H54 (cell line): ENCODE results near the gene LARP7.
"Not testable (repeated sequence)": the region's sequence is repeated elsewhere in the genome, so short reads cannot be mapped to it uniquely, and the experiment has no call there.

Source experiments
- DNase-seq: peaks from one replicate; pipeline ENCODE4 v3.0.0; 2011; ENCODE audit warnings: low spot score, mixed read lengths; ENCODE audit not compliant: insufficient read length
- FAIRE-seq: peaks from 3 replicates; lab custom pipeline; 2011; peaks lifted over from hg19 to GRCh38; lab: Jason Lieb, UNC
- POLR2A ChIP-seq: IDR thresholded peaks from 2 replicates; pipeline ENCODE4 v1.6.1; 2011; ENCODE audit warnings: low read depth, mild to moderate bottlenecking, low read length

The LARP7 gene

DNA sequence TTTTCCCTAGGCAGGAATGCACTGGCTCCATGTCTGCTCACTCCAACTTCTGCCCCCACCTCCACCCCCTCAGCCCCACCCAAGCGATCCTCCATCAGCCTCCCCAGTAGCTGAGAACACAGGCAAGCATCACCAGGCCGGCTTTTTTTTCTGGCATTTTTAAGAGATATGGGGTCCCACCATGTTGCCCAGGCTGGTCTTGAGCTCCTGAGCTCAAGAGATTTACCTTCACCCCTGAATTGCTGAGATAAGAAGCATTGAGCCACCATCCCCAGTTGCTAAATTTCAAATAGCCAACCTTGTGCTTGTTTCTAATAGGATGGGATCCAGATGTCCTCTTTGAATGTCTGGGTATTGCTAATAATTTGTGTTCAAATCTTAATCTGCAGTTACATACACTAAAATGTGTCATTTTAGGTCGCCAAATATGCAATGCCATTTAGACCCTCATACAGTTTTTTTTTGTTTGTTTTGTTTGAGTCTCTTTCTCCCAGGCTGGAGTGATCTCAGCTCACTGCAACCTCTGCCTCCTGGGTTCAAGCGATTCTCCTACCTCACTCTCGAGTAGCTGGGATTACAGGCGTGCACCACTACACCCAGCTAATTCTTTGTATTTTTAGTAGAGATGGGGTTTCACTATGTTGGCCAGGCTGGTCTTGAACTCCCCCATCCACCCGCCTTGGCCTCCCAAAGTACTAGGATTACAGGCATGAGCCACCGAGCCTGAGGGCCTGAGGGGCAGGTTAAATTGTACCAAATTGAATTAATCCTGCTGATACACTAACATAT lies 8.8 kb downstream of the LARP7 start:
- DNase-seq (no peak), FAIRE-seq (no peak)
- TF ChIP-seq POLR2A: no peak

DNA sequence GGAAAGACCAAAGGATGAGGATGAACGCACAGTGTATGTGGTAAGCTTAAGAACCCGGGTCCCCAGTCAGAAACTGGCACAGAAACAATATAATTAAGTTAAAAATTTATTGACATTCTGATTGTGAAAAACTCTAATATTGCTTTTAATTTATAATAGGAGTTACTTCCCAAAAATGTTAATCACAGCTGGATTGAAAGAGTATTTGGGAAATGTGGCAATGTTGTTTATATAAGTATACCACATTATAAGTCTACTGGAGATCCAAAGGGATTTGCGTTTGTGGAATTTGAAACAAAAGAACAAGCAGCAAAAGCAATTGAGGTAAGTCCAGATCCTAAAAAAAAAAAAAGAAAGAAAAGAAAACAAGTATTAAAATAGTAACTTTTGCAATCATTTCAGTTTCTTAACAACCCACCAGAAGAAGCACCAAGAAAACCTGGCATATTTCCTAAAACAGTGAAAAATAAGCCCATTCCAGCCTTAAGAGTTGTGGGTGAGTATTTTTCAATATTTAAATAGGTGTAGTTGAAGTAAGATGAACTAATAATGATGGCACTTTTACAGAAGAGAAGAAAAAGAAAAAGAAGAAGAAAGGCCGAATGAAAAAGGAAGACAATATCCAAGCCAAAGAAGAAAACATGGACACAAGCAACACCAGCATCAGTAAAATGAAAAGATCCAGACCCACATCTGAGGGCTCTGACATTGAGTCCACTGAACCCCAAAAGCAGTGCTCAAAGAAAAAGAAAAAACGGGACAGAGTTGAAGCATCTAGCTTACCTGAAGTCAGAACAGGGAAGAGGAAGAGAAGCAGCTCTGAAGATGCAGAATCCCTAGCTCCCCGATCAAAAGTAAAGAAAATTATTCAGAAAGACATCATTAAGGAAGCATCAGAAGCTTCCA lies 9.9 kb downstream of the LARP7 start:
- no peak for FAIRE-seq
- no peak for DNase-seq
- no peak for TF ChIP-seq POLR2A

DNA sequence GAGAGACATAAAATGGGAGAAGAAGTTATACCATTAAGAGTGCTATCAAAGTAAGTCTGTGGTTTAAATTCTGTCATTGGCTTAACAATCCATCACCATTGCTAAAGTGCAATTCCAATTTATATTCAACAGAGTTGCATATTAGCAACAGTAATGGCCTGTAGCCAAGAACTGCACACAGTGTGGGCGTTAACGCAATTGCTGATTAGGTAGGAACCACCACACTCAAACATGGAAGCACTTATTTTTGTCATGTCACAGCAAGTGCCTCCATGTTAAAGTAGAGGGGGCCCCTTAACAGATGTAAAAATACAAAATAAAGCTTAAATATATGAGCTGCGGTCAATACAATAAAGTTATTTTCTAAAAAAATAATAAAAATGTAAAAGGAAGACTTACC lies 10.8 kb downstream of the LARP7 start:
- FAIRE-seq (no peak), DNase-seq (no peak)
- no peak for TF ChIP-seq POLR2A

GRCh38 chr4:112648263-112649054 lies 11.5 kb downstream of the LARP7 start:
- FAIRE-seq (no peak), DNase-seq (no peak)
- TF ChIP-seq POLR2A: no peak

DNA sequence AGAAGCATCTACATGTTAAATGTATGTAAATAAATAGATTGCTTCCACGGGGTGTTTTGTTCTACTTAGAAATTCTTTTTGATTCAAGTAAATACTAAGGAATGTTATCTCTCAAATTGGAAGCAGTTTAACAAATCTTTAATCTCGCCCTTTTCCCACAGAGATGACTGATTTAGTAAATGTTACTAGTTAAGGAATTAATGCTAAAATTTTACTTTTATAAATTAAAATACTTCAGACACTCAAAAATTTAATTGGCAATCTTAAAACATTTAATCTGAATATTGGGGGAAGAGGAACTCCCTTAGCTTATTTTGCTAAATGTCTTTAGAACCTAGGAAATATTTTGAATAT lies 12.1 kb downstream of the LARP7 start:
- TF ChIP-seq POLR2A: no peak
- DNase-seq: no peak
- no peak for FAIRE-seq

DNA sequence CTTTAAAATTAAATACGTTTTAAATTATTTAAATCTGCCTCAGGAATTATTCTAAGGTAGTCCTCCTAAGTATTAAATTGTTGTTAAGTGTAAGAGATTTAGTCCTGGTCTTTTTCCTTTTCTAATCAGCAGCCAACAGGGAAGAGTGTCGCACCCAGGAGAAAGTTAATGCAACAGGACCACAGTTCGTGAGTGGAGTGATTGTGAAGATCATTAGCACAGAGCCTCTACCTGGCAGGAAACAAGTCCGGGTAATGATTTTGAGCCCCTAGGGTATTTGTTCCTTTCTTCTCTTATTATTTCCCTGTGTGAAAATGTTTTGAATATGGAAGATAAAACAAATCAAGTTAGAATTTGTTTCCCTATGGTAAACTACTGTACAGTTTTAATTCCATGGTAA lies 13.4 kb downstream of the LARP7 start:
- DNase-seq: no peak
- no peak for FAIRE-seq

DNA sequence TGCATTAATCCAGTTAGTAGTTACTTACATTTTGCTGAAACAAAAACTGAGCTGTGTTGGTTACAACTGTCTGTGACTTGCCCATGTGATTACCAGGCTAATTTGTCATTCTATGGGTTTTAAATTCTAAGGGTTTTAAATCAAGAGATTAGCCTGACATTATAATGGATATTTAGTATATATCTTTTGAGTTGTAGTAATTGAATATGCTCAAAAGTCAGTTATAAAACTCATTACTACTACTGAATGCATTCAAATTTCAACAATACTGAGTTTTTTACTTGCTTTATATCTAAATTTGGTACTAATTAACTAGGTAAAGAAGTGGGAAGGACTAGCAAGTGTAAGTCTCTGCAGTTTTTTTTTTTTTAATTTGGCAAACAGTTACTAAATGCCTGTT lies 14.7 kb downstream of the LARP7 start:
- FAIRE-seq (no peak), DNase-seq (no peak)
- no peak for TF ChIP-seq POLR2A

More for the DNA sequence above, 13.4 kb downstream of the LARP7 start:
- TF ChIP-seq POLR2A: no peak

- FAIRE-seq: no peak
- DNase-seq: no peak
- no peak for TF ChIP-seq POLR2A
Measured at GRCh38 chr4:112652216-112652615, 15.3 kb downstream of the LARP7 start.

DNA sequence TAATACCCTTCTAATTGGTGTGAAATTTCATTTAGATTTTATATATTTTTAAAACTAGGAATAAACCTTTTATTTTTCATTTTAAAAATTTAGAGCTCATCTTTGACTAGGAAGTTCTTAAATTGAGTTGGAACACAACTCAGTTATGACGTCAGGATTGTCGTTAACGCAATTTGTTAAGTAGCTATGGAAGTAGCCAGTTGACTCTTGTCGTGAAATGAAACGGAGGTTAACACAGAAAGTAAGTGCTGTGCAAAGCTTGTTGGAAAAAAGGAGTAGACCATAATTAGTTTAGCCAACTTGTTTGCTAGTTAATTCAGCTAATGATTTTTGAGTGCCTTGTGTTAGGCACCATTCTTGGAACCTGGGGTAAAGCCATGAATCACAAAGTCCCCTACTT lies 18.3 kb downstream of the LARP7 start:
- FAIRE-seq (no peak), DNase-seq (no peak)
- TF ChIP-seq POLR2A: no peak

DNA sequence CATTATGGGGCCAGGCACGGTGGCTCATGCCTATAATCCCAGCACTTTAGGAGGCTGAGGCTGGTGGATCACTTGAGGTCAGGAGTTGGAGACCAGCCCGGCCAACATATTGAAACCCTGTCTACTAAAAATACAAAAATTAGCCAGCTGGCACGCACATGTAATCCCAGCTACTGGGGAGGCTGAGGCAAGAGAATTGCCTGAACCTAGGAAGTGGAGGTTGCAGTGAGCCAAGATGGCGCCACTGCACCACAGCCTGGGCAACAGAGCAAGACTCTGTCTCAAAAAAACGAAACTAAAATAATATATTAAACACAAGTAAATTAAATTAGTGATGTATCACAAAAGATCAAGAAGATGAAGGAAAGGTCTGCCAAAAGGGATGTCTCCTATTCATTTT lies 19.2 kb downstream of the LARP7 start:
- FAIRE-seq, DNase-seq: not testable (repeated sequence)

- FAIRE-seq (no peak), DNase-seq (no peak)
- no peak for TF ChIP-seq POLR2A
Measured at GRCh38 chr4:112664611-112665010, 27.7 kb downstream of the LARP7 start.

DNA sequence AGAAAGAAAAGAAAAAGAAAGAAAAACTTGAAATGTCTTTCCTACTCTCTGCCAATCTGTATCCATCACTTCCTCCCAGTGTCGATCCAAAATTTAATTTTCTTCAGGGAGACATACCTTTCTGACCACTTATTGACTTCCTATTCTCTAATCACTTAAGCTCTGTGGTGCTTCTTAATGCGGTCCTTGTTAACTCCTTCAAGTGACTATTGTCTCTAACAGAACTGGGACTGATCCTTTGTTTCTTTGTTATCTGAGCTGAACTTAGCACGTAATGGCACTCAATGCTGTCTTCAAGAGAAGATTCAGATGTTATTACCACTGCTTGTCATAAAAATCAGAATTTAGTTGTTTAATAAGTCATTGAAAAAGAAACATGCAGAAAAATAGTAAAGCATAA lies 31.2 kb downstream of the LARP7 start:
- DNase-seq (no peak), FAIRE-seq (no peak)
- no peak for TF ChIP-seq POLR2A

DNA sequence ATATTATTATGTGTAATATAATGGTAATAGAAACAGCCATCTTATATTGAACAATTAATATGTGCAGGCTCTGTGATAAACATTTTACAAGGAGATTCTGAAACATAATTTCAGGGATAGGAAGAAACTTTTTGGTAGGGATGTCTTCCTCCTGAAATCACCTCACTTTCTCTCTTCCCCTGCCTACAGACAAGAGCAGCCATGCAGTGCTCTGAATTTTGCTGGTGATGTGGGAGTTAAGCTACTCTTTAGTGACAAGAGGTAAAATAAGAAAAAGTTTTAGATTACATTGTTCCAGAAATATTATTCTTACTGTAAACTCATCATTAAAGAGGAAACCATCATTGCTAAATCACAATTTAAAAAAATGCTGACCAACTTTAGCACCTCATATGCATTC lies 36.1 kb downstream of the LARP7 start:
- FAIRE-seq (no peak), DNase-seq (no peak)
- no peak for TF ChIP-seq POLR2A

GRCh38 chr4:112673686-112674085 lies 36.7 kb downstream of the LARP7 start:
- no peak for FAIRE-seq
- no peak for DNase-seq
- no peak for TF ChIP-seq POLR2A
